Measurements from ENCODE around the gene PROZ. TPM values are rescaled to one million over a fixed set of nuclear protein-coding genes. Genes with fewer than 3 reads are reported as not detected.

Gene PROZ
- total and polyA plus RNA-seq, 2 of the 13 experiments (the other 11 are each of a cell fraction or from before 2014, with no cell fraction given), result 5.6 to 22.5 TPM

- TF ChIP-seq ZNF280B (CRISPR knock-in tag; IDR thresholded peaks at IDR 0.05; ENCODE audit: borderline replicate concordance), result peak; percentile 58; the same call in 1 of the 2 replicates
- peak; percentile 71; the same call in 1 of the 2 replicates for TF ChIP-seq ZMAT5 (CRISPR knock-in tag; IDR thresholded peaks at IDR 0.05; ENCODE audit: borderline replicate concordance, low read depth)
- peak; percentile 74 for TF ChIP-seq ZNF430 (CRISPR knock-in tag; IDR thresholded peaks at IDR 0.05)
- TF ChIP-seq IRF9 (CRISPR knock-in tag; IDR thresholded peaks at IDR 0.05; ENCODE audit: borderline replicate concordance), result peak; percentile 89; the same call in 1 of the 2 replicates
- peak; percentile 93 for TF ChIP-seq ZNF333 (CRISPR knock-in tag; IDR thresholded peaks at IDR 0.05; ENCODE audit: borderline replicate concordance)
- peak; percentile 37 for TF ChIP-seq RBM39 (IDR thresholded peaks at IDR 0.05; ENCODE audit: low read depth, low read length, poor library complexity, severe bottlenecking)
- TF ChIP-seq ZBTB40 (IDR thresholded peaks at IDR 0.05), result no peak
- TF ChIP-seq ZBTB40 (CRISPR knock-in tag; IDR thresholded peaks at IDR 0.05), result no peak
- peak; percentile 97 for TF ChIP-seq SNAI1 (CRISPR knock-in tag; IDR thresholded peaks at IDR 0.05; ENCODE audit: borderline replicate concordance)
- TF ChIP-seq ESRRA (CRISPR knock-in tag; IDR thresholded peaks at IDR 0.05; ENCODE audit: low read depth), result no peak
- no peak for TF ChIP-seq ZSCAN22 (CRISPR knock-in tag; IDR thresholded peaks at IDR 0.05)
These were observed 5.3 kb upstream of the PROZ start (continued) for GRCh38 chr13:113152984-113153809.

Data from HepG2 (cell line).